NCI-H2107 treated with DMSO at 0.1 percent for 48 hours (cell line): Measurements from ENCODE around the gene EPS8L3.

Experiments
- DNase-seq: peaks from one replicate; lab custom pipeline; 2025; ENCODE audit not compliant: unreplicated experiment; lab: John Stamatoyannopoulos, UW

Gene EPS8L3

GRCh38 chr1:109793486-109794318, 30.0 kb upstream of the EPS8L3 start:
- peak; percentile 88 for DNase-seq

- DNase-seq = no peak
Measured at GRCh38 chr1:109793089-109793485, 29.4 kb upstream of the EPS8L3 start.

- DNase-seq = no peak
Measured at GRCh38 chr1:109792056-109792831, 28.5 kb upstream of the EPS8L3 start.

GRCh38 chr1:109791495-109792043, 27.8 kb upstream of the EPS8L3 start:
- no peak for DNase-seq

- DNase-seq = no peak
Measured at GRCh38 chr1:109790735-109791494, 27.2 kb upstream of the EPS8L3 start.

DNA sequence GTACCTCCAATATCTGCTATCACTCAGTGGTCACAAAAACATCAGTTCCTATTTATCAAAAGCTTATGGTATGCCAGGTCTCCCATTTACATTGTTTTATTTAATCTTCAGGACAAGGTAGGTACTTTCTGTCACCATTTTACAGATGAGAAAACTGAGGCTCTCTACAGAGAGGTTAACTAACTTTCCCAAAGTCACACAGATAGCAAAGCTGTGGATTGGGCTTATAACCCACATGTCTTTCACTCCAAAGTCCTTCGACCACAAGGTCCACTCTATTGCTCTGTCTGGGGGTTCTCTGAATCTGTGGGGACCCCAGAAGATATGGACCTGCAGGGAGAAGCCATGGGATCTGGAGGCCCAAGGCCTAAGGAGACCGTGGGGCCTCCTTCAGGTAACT, 26.6 kb upstream of the EPS8L3 start:
- DNase-seq = no peak

- no peak for DNase-seq
Measured at GRCh38 chr1:109789551-109790180, 25.9 kb upstream of the EPS8L3 start.

- DNase-seq = no peak
Measured at GRCh38 chr1:109788695-109789521, 25.2 kb upstream of the EPS8L3 start.

- DNase-seq = no peak
Measured at GRCh38 chr1:109787845-109788601, 24.3 kb upstream of the EPS8L3 start.

GRCh38 chr1:109787211-109787844, 23.6 kb upstream of the EPS8L3 start:
- no peak for DNase-seq

- DNase-seq = no peak
Measured at GRCh38 chr1:109786531-109787021, 22.9 kb upstream of the EPS8L3 start.

DNA sequence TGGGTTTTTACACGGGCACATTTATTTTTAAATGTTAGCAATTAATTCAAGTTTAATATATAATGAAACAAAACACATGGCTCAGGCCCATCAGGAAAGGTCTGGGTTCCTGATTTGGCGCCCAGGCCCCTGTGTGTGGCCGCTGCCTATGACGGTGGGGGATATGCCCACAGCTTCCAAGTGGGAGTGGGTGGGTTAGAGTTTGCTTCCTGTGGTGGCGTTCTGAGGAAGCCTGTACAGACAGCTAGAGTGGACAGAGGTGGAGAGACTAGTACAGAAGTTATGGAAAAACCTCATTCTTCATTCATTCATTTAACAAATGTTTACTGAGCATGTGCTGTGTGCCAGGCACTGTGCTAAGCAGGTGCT, 22.4 kb upstream of the EPS8L3 start:
- DNase-seq = no peak

- DNase-seq = no peak
Measured at GRCh38 chr1:109785446-109786111, 21.9 kb upstream of the EPS8L3 start.

DNA sequence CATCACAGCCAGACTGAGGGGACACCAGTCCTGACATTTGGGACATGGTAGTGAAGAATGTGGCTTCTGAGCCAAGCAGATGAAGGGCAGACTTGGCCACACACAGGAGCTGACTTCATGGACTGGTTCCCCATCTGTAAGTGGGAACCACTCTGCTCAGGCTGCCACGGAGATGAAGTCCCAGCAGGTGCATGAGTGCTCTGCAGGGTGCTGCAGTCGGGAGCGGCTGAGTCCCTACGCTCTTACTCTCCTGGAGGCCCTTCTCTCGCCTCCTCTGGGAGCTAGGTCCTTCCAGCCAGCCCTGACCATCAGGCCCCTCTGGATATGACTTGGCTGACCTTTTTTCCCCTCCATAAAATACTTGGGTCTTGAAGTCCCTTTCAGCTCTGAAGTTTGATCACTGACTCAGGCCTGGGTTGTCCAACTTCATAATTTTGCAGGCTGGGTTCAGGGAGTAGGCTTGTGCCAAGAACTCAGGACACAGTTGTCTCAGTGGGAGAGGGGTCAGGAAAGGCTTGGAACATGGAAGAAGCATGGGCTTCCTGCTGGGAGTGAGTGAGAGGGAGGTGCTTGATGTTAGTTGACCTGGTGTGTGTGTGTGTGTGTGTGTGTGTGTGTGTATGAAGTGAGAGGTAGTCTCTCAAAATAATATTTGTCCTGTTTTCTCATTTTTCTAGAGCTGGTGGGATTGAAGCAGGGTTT, 21.0 kb upstream of the EPS8L3 start:
- no peak for DNase-seq

- DNase-seq = no peak
Measured at GRCh38 chr1:109783436-109783835, 19.7 kb upstream of the EPS8L3 start.

- DNase-seq = no peak
Measured at GRCh38 chr1:109782927-109783326, 19.2 kb upstream of the EPS8L3 start.

GRCh38 chr1:109782514-109782913, 18.8 kb upstream of the EPS8L3 start:
- DNase-seq = no peak
